Sigmoid colon (tissue), 4 donors: Measurements from ENCODE around the gene RTL10.

Source experiments
- EP300 ChIP-seq, 4 donors: sonication (generic); formaldehyde crosslinking; IDR thresholded peaks; one replicate each; pipeline ENCODE4 v1.6.1; 2017; ENCODE audit warnings: antibody characterized with exemption in 4 of 4
- POLR2A ChIP-seq, 2 donors: fragments of 450-650 bp; IDR thresholded peaks; one replicate each; pipeline ENCODE4 v1.6.1; 2016; ENCODE audit warnings: antibody characterized with exemption in 2 of 2, mild to moderate bottlenecking in 2 of 2, moderate library complexity in 2 of 2
- POLR2AphosphoS5 ChIP-seq, 4 donors: sonication (generic); formaldehyde crosslinking; IDR thresholded peaks; one replicate each; pipeline ENCODE4 v1.6.1; 2017; ENCODE audit warnings: antibody characterized with exemption in 4 of 4
- TF ChIP-seq, protein P1 (sequence below), 4 experiments: fragments of 450-650 bp in 3 of 4; fragments of 200-600 bp in 1 of 4; IDR thresholded peaks; one replicate each; pipeline ENCODE4 v1.5.1; 2016 to 2019; ENCODE audit warnings: antibody characterized with exemption in 4 of 4, mild to moderate bottlenecking in 3 of 4, moderate library complexity in 2 of 4

- TF ChIP-seq, protein P1, sequence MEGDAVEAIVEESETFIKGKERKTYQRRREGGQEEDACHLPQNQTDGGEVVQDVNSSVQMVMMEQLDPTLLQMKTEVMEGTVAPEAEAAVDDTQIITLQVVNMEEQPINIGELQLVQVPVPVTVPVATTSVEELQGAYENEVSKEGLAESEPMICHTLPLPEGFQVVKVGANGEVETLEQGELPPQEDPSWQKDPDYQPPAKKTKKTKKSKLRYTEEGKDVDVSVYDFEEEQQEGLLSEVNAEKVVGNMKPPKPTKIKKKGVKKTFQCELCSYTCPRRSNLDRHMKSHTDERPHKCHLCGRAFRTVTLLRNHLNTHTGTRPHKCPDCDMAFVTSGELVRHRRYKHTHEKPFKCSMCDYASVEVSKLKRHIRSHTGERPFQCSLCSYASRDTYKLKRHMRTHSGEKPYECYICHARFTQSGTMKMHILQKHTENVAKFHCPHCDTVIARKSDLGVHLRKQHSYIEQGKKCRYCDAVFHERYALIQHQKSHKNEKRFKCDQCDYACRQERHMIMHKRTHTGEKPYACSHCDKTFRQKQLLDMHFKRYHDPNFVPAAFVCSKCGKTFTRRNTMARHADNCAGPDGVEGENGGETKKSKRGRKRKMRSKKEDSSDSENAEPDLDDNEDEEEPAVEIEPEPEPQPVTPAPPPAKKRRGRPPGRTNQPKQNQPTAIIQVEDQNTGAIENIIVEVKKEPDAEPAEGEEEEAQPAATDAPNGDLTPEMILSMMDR (IDR thresholded peaks at IDR 0.05) = no peak
- no peak for TF ChIP-seq EP300 (IDR thresholded peaks at IDR 0.05)
- TF ChIP-seq POLR2A (IDR thresholded peaks at IDR 0.05) = no peak
- no peak for TF ChIP-seq POLR2AphosphoS5 (IDR thresholded peaks at IDR 0.05)
Observed at GRCh38 chr22:19895160-19895849, 40.6 kb upstream of the RTL10 start.
